HG02840 (cell line): ENCODE measurements around the gene PPME1.
"Not testable (repeated sequence)": the region's sequence is repeated elsewhere in the genome, so short reads cannot be mapped to it uniquely, and the experiment has no call there.

Experiments used
- ATAC-seq: cut with Tn5 transposase; IDR thresholded peaks from one replicate; pipeline ENCODE4 v1.9.1; 2021; ENCODE audit warnings: mild to moderate bottlenecking, moderate library complexity, moderate number of reproducible peaks; ENCODE audit not compliant: unreplicated experiment, low FRiP score

The PPME1 gene, protein sequence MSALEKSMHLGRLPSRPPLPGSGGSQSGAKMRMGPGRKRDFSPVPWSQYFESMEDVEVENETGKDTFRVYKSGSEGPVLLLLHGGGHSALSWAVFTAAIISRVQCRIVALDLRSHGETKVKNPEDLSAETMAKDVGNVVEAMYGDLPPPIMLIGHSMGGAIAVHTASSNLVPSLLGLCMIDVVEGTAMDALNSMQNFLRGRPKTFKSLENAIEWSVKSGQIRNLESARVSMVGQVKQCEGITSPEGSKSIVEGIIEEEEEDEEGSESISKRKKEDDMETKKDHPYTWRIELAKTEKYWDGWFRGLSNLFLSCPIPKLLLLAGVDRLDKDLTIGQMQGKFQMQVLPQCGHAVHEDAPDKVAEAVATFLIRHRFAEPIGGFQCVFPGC

GRCh38 chr11:74170694-74171629, at the start of gene PPME1, which contains the start of gene C2CD3:
PPME1 (plus strand) TSS chr11:74171289; CDS start chr11:74171422, 133 bp downstream.
C2CD3 (minus strand) TSS chr11:74171002; CDS start chr11:74170792, 210 bp downstream.
- peak; percentile 98 for ATAC-seq

DNA sequence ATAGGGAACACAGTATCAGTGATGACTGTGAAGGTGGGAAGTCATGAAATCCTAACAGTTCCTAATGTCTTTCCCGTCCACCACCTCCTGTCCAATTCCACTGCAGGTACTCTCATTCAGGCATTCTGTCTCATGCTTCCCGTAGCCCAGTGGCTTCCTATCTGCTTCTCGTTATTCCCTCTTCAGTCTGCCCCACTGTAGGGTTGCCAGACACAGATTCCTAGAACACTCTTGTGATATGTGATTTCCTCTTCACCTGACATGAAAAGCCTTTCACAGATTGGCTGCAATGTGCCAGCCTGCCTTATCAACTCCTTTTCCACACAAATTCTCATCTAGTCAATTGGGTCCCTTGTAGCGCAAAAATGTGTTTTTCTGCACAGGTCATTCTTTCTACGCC, 49.3 kb upstream of the PPME1 start:
- no peak for ATAC-seq

DNA sequence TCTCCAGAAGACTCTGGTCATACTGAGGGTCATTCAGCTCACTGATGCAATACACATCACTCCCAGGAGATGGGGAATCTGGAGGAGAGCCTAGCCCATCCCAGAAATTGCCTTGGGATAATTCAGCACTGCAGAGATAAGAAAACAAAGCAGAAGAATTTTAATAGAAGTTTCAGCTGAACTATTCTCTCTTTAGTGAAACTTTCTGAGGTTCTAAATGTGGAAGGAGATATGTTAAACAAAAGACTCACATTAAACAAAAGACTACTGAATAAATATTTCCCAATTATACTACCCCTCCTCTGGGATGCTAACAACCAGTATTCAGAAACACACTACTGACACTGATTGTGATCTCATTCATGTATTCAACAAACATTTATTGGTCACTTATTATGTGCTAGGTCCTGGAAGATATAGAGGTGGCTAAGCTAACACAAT, 48.1 kb upstream of the PPME1 start:
- ATAC-seq: no peak

DNA sequence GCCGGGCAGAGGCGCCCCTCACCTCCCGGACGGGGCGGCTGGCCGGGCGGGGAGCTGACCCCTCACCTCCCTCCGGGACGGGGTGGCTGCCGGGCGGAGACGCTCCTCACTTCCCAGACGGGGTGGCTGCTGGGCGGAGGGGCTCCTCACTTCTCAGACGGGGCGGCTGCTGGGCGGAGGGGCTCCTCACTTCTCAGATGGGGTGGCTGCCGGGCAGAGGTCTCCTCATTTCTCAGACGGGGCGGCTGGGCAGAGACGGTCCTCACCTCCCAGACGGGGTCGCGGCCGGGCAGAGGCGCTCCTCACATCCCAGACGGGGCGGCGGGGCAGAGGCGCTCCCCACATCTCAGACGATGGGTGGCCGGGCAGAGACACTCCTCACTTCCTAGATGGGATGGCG, 42.0 kb upstream of the PPME1 start:
- ATAC-seq: not testable (repeated sequence)

DNA sequence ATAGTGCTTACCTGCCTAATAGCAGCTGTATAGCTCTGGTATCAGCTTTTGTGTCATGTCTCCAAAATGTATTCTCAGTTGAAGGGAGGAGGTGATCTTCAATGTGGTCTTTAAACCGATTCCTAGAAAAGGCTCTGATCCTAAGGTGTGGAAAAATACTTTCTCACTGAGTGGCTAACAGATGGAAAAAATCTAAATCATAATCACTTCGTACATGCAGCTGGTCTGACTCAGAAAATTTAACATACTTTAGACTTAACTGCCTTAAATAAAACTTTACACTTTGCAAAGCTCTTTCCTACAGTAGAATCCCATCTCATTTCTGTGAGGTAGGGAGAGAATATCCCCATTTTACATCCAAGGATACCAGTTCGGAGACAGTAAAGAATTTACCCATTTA, 38.3 kb upstream of the PPME1 start:
- no peak for ATAC-seq

DNA sequence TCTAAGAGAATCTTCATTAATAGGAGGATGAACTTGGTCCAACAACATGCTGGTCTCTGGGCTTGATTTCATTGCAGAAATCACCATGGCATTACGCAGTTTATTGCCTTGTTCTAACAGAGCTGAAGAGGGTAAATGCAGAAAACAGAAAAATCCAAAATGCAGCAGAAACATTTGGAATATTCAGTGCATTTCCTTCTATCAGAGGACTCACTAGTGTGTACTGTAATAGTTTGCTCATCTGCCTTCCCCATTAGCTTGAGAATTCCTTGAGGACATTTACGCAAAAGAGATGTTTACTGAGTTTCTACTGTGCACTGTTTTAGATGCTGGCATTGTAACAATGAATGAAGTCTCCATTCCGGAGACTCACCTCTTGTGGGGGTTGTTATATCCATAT, 37.7 kb upstream of the PPME1 start:
- no peak for ATAC-seq

DNA sequence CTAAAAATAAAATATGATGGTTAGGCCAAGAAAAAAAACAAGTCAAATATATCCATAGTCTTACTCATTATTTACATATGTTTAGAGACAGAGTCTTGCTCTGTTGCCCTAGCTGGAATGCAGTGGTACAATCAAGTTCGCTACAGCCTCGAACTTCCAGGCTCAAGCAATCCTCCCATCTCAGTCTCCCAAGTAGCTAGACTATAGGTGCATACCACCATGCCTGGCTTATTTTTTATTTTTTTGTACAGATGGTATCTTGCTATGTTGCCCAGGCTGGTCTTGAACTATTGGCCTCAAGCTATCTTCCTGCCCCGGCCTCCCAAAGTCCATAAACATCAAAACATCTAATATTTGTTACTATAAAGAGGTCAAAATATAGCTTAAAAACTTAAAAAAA, 36.4 kb upstream of the PPME1 start:
- ATAC-seq: no peak

DNA sequence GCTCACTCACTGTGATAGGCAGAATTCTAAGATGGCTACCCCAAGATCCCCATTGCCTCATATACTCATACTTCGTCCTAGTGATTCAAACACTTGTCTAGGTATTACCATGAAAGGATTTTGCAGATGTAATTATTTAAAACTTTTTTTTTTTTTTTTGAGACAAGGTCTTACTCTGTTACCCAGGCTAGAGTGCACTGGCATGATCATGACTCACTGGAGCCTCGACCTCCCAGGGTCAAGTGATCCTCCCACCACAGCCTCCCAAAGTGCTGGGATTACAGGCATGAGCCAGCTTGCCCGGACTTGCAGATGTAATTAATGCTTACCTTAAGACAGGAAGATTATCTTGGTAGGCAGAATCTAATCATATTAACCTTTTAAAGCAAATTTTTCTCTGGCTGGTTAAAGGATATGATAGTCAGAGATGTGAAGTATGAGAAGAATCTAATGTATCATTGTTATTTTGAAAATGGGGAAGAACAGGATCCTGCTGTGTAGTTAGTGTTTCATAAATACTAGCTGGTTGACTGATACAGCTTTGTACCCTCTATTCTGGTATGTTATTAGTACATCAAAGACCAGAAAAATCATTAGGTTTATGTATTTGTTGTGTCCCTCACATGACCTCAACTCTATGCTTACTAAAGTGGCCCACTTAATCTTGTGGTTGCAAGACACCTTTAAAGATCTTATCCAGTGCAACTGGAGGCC, 35.8 kb upstream of the PPME1 start:
- no peak for ATAC-seq

DNA sequence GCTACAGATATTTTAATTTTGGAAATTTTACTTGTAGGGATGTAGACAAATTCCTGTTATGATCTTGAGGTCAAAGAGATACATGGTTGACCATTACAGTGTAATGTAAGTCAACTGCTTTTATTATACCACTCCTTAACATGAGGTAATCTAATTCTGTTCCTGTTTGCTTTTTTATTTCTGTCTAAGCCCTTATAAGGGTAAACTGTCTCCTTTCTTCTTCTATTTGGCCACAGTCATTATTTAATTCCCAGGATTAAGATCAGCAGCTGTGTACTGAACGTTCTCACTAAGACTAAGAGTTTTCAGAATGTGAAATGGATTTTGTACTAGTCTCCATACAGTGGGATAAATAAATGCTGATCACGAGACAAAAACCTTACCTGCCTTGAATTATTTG, 33.1 kb upstream of the PPME1 start:
- ATAC-seq: no peak

DNA sequence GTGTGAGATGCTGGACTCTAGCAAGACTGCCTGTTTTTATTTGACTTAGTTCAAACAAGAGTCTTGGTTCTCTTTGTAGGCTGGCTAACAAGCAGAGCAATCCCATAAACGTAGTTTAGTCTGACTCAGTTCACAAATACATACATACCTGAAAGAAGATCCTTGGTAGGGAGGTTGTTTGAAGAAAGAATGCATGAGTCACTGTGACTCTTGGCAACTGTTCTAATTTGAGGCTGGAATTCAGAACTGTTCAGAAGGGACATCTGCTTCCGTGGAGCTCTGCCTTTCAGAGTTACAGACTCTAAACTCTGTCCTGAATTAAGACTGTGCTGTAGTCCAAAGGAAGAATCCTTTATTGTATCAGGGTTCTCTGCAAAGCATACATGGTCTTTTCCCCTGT, 32.5 kb upstream of the PPME1 start:
- ATAC-seq: no peak

DNA sequence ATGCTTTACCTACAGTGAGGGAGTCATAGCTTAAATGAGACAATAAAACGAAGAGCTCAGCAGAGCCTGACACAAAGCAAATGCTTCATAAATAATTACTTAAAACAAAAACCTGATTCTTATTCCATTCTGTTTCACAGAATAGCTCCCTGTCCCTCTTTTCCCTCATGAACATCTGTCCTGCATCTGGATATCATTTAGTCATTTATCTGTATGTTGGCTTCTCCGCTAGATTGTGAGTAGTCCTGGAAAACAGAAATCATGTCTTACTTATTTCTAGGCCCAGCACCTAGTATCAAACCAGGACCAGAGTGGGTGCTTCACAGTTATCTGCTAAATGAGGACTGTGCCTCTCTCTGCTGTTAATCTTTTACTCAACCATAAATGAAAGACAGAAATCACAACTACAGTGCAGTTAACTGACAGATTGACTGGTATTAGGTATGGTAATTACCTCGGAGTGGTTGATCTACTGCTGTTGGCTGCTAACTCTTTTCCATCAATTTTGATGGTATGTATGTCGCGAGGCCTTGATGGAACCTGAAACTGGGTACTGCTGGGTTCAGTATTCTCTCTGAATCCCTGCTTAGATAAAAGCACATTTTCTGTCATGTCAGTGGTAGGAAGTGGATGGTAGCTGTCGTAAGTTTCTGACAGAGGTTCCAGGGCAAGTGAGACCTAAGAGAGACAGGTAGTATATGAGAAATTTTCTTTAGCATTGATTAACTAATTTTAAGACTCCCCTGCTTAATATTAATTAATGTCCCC, 31.8 kb upstream of the PPME1 start:
- ATAC-seq: no peak

- ATAC-seq: not testable (repeated sequence)
Observed at GRCh38 chr11:74139919-74140431, 31.1 kb upstream of the PPME1 start.

DNA sequence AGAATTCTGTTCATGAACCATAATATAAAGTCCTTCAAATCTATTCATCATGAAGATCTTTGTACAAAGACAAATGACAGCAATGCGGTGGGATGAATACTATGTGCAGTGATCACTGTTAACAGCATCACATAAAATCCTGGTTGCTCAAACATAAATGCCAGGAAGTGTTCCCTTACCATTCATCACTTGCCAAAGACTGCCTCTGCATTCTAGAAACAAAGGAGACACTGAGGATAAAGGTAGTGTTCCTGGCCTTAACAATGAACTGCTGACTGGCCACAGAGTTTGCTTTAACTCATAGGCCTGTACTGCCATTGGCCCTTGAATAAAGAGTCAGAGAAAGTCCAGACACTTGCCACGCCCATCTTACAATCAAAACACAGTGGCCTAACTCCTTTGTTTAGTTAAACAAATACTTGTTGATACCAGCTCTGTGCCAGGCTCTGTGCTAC, 29.8 kb upstream of the PPME1 start:
- ATAC-seq: no peak

DNA sequence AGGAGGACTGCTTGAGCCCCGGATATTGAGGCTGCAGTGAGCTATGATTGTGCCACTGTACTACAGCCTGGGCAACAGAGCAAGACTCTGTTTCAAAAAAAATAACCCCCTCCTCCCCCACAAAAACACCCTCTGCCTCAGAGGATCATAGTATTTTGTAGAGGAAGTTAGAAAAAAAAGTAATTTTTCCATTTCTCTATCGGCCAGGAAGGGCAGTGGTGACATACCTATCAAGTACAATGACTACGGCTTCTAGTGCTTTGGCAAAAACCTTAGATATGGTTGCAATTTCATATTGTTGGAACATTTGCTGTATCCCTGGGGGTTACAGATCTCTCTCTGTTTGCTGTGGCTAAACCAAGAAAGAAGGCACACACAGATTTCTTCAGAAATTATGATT, 29.2 kb upstream of the PPME1 start:
- no peak for ATAC-seq

DNA sequence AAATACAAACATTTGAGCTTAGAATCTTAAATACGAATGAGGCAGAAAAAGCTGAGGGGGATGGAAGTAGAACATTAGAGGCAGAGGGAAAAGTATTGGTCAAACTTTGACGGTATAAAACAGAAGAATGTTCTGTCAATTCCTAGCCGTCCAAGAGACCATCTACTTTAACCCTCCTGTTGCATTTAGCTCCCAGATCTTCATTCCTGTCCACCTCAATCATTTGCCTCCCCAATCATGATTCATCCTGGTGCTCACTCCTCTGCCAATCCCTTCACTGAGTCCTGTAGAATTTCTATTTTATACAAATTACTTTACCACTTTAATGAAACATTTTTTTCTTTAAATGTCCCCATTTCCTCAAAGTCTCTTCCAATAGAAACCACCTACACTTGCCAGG, 28.5 kb upstream of the PPME1 start:
- no peak for ATAC-seq

DNA sequence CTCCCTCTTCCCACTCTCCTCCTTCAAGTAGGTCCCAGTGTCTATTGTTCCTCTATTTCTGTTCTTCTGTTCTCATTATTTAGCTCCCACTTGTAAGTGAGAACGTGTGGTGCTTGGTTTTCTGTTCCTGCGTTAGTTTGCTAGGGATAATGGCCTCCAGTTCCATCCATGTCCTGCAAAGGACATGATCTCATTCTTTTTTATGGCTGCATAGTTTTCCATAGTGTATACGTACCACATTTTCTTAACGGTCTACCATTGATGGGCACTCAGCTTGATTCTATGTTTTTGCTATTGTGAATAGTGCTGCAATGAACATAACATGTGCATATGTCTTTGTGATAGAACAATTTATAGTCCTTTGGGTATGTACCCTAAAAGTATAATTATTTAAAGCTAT, 26.5 kb upstream of the PPME1 start:
- no peak for ATAC-seq

DNA sequence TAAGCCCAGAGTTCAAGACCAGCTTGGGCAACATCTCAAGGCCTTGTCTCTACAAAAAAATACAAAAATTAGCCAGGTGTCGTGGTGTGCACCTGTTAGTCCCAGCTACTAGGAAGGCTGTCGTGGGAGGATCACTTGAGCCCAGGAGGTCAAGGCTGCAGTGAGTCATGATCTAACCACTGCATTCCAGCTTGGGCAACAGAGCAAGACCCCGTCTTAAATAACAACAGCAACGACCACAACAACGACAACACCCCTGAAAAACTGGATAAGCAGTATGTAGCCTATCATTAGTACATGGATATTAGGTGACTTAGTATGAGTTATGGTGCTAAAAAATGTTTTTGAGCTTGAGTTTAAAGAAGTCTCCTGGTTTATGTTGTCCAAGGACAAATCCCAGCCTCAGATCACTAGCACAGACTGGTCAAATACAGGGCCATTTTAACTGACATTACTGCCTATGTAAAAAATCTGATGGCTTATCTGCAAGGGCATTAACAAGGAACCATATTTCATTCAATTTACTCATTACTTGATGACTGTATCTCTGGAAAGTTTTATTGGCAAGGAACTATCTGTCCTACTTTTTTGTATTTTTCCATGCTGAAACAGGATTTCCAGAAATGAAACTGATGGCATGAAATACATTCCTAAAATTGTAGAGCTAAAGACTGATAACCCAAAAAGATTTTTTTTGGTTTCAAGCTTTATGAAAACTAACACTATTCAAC, 23.7 kb upstream of the PPME1 start:
- no peak for ATAC-seq

DNA sequence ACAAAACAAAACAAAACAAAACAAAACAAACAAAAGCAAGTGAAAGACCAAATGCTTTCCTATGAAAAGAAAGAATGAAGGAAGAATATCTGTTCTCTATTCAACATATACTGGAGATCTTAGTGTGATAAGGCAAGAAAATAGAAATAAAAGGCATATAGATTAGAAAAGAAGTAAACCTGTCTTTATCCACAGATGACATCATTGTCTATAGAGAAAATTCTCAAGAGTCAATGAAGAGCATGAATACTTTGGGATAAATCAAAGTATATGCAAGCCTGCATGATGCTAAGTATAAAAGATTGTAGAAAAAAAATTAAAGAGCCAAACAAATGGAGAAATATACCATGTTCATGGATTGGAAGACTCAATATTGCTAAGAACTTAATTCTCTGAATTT, 17.9 kb upstream of the PPME1 start:
- no peak for ATAC-seq
